KMS-11 (cell line): ENCODE measurements around the gene KIZ.

ENCODE experiments used
- H2AFZ ChIP-seq: fragments of 200-600 bp; sonication (generic); 2 replicates; pipeline ENCODE4 v1.6.1; 2016; ENCODE audit warnings: antibody characterized with exemption, mixed run types, low read depth
- H3K27ac ChIP-seq: fragments of 200-600 bp; sonication (generic); 2 replicates; pipeline ENCODE4 v1.6.1; 2016; ENCODE audit warnings: mild to moderate bottlenecking, mixed run types
- H3K27me3 ChIP-seq: fragments of 200-600 bp; sonication (generic); 2 replicates; pipeline ENCODE4 v1.6.1; 2017; ENCODE audit warnings: mild to moderate bottlenecking, low read depth, mixed run types, moderate library complexity; ENCODE audit not compliant: insufficient read depth
- H3K36me3 ChIP-seq: fragments of 200-600 bp; sonication (generic); 2 replicates; pipeline ENCODE4 v1.6.1; 2017; ENCODE audit warnings: mild to moderate bottlenecking, mixed run types; ENCODE audit not compliant: insufficient read depth
- H3K4me1 ChIP-seq: fragments of 200-600 bp; sonication (generic); 2 replicates; pipeline ENCODE4 v1.6.1; 2016; ENCODE audit warnings: mild to moderate bottlenecking, low read depth, mixed run types; ENCODE audit not compliant: poor library complexity, severe bottlenecking
- H3K4me2 ChIP-seq: fragments of 200-600 bp; sonication (generic); 2 replicates; pipeline ENCODE4 v1.7.0; 2016; ENCODE audit warnings: mild to moderate bottlenecking, mixed run types
- H3K4me3 ChIP-seq: fragments of 200-600 bp; sonication (generic); IDR thresholded peaks from 2 replicates; pipeline ENCODE4 v1.6.1; 2017; ENCODE audit warnings: low read depth, low read length, mixed read lengths; ENCODE audit not compliant: insufficient read depth
- H3K79me2 ChIP-seq: fragments of 200-600 bp; sonication (generic); 2 replicates; pipeline ENCODE4 v1.6.1; 2016; ENCODE audit warnings: low read depth, mixed run types; ENCODE audit not compliant: insufficient read depth
- H3K9ac ChIP-seq: fragments of 200-600 bp; sonication (generic); 2 replicates; pipeline ENCODE4 v1.6.1; 2016; ENCODE audit warnings: mild to moderate bottlenecking, mixed run types
- H4K20me1 ChIP-seq: fragments of 200-600 bp; sonication (generic); 2 replicates; pipeline ENCODE4 v1.6.1; 2016; ENCODE audit warnings: mild to moderate bottlenecking, mixed run types; ENCODE audit not compliant: insufficient read depth
- TF ChIP-seq, protein P1 (sequence below): fragments of 200-600 bp; sonication (generic); conservative IDR thresholded peaks from 2 replicates; pipeline ENCODE4 v1.6.1; 2017; ENCODE audit warnings: low read depth, mild to moderate bottlenecking, antibody characterized with exemption, low read length, moderate library complexity, mixed read lengths

The KIZ gene

DNA sequence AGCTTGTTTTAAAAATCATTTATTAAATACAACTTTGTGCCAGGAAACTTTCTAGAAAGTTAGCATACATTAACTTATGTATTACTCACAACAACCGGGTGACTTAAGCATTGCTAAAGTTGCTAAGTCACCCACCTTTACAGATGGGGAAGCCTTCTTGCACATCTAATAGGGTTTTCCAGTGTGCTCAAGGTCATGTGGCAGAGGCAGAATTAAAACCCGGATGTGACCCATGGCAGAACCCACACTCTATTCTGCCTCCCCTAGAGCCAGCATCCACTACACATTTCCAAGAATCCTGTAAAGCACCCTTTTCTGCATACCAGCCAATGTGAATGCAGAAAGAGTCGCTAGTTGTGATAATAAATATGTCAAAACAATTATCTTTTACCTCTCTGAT lies 33.1 kb upstream of the KIZ start:
- H3K4me2 ChIP-seq = no peak overlapping the region
- no peaks in the 10 kb centered on the region for H4K20me1 ChIP-seq
- no peak overlapping the region for H3K4me3 ChIP-seq
- no peaks in the 10 kb centered on the region for H3K36me3 ChIP-seq
- H3K27ac ChIP-seq = no peak overlapping the region
- no peaks in the 10 kb centered on the region for H3K4me1 ChIP-seq
- TF ChIP-seq, protein P1, sequence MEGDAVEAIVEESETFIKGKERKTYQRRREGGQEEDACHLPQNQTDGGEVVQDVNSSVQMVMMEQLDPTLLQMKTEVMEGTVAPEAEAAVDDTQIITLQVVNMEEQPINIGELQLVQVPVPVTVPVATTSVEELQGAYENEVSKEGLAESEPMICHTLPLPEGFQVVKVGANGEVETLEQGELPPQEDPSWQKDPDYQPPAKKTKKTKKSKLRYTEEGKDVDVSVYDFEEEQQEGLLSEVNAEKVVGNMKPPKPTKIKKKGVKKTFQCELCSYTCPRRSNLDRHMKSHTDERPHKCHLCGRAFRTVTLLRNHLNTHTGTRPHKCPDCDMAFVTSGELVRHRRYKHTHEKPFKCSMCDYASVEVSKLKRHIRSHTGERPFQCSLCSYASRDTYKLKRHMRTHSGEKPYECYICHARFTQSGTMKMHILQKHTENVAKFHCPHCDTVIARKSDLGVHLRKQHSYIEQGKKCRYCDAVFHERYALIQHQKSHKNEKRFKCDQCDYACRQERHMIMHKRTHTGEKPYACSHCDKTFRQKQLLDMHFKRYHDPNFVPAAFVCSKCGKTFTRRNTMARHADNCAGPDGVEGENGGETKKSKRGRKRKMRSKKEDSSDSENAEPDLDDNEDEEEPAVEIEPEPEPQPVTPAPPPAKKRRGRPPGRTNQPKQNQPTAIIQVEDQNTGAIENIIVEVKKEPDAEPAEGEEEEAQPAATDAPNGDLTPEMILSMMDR = no peak
- no peaks in the 10 kb centered on the region for H3K79me2 ChIP-seq
- H3K9ac ChIP-seq = no peak overlapping the region
- H3K27me3 ChIP-seq = no peaks in the 10 kb centered on the region
- no peak overlapping the region for H2AFZ ChIP-seq

DNA sequence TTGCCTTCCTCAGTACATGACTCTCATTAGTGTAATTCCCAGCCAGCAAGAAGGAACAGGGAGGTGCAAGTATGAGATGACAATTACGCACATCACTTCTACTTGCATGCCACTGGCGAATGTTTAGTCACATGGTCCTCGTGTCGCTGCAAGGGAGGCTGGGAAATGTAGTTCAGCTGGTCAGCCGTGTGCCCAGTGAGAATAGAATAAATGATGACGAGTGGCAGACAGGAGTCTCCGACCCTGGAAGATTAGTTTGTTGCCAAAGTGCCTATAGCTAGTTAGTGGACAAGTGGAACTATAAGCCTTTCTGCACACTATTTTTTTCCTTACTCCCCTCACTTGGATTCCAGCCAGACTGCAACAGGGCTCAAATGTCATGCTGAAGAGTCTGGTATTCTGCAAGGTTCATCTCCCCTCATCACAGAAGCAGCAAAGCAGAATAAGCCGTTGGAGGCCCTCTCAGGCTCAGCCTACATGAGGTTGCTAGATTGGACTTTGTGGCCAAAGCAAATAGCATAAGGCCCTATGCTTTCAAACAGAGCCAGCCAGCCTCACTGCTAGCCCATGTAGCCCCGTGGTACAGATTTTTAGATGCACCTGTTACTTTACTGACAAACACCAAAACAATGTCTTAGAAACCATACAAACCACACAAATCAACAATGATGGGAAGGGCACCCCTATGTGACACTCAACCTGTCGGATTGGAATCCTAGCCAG lies 29.4 kb upstream of the KIZ start:
- Histone ChIP-seq H2AFZ (no peak overlapping the region), H3K27ac (no peak overlapping the region), H3K9ac (no peak overlapping the region), H3K4me3 (no peak overlapping the region), H3K36me3 (no peaks in the 10 kb centered on the region), H3K27me3 (no peaks in the 10 kb centered on the region), H4K20me1 (no peaks in the 10 kb centered on the region), H3K79me2 (no peaks in the 10 kb centered on the region), H3K4me1 (peaks cover 4% of the 10 kb centered on the region), H3K4me2 (no peak overlapping the region)
- TF ChIP-seq, protein P1 = no peak

DNA sequence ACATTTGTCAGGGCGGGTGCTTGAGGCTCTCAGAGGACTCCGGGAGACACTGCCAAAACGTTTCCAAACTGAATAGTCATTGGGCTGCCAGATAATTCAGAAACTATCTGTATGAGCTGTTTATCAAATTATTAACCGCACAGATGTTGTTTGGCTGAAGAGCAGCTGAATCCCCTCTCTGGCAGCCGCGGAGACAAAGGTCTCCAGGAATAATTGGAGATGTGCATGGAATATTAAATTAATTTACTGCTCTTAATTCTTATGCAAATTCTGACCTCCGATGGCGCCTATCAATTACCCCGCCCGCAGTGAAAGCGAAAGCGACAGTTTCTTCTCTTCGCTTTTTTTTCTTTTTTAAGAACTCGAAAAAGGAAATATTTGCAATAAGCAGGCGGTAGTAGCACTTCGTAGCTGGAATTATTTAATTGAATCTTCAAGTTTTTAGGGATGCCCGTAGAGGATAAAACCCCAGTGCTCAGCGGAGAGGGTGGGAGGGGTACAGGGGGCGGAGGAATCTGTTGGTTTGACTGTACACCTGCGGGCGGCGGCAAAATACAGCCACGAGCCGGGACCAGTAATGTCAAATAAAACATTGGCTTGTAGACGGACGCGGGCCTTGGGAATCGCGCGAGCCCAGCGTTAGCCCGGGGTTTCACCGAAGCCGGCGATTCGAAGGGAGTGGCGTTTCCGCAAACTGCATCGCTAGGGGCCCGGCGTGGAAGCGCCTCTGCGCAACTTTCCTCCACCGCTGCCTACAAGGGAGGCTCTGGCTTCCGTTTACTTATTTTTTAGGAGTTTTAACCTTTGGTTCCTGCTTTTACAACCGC lies 25.9 kb upstream of the KIZ start:
- TF ChIP-seq, protein P1 = no peak
- H3K79me2 ChIP-seq = no peaks in the 10 kb centered on the region
- no peaks in the 10 kb centered on the region for H3K27me3 ChIP-seq
- H4K20me1 ChIP-seq = no peaks in the 10 kb centered on the region
- H3K4me2 ChIP-seq = peak overlapping the region; percentile 86
- peak overlapping the region; percentile 100 for H2AFZ ChIP-seq
- no peak overlapping the region for H3K4me3 ChIP-seq
- peak overlapping the region; percentile 61; the same call in 1 of the 2 replicates for H3K9ac ChIP-seq
- peaks cover 4% of the 10 kb centered on the region for H3K4me1 ChIP-seq
- H3K36me3 ChIP-seq = no peaks in the 10 kb centered on the region
- peak overlapping the region; percentile 20; the same call in 1 of the 2 replicates for H3K27ac ChIP-seq

DNA sequence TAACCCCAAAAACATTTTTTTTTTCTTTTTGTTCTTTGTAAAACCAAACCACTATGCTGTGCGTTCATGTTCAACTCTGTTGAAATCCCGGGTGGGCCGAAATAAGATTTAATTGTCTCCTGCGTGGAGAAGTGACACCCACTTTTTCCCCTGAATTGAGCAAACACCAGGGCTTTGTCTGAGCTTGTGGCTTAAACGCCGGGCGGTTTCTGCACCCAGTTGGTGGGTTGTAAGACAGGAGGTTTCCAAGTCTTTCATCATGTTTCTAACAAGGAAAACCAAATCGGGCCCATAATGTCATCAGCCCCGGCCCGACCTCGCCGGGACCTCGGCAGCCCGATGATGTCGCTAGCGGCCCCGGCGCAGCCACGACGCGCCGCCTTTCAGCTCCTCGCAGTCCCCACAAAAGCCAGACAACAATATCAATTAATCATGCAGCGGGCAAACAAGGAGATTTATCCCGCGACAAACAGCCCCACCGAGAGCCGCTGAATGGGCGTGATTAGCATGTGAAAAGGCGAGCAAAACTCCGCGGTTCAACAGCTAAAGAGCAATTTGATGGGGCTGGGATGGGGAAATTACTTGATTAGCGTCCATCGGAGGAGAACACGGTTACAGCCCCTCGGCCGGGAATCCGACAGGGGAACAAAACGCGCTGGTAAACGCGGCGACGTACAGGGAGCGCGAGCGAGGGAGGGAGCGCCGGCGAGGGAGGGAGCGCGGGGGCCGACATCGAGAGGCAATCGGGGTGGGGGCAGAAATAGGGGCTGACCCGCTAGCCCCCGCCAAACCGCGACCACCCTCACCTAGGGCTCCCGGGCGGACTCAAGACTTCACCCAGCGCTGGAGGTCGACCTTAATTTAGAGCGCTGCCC lies 25.1 kb upstream of the KIZ start:
- peaks cover 4% of the 10 kb centered on the region for H3K4me1 ChIP-seq
- H3K9ac ChIP-seq = peak overlapping the region; percentile 61; the same call in 1 of the 2 replicates
- TF ChIP-seq, protein P1 = no peak
- H3K27me3 ChIP-seq = no peaks in the 10 kb centered on the region
- no peaks in the 10 kb centered on the region for H3K36me3 ChIP-seq
- peak overlapping the region; percentile 100 for H2AFZ ChIP-seq
- no peak overlapping the region for H3K4me3 ChIP-seq
- H3K4me2 ChIP-seq = peak overlapping the region; percentile 86
- no peaks in the 10 kb centered on the region for H3K79me2 ChIP-seq
- peak overlapping the region; percentile 20; the same call in 1 of the 2 replicates for H3K27ac ChIP-seq
- no peaks in the 10 kb centered on the region for H4K20me1 ChIP-seq
